ENCODE results near the gene THTPA. TPM values are rescaled to one million over a fixed set of nuclear protein-coding genes. Genes with fewer than 3 reads are reported as not detected.
"Not testable (repeated sequence)": the region's sequence is repeated elsewhere in the genome, so short reads cannot be mapped to it uniquely, and the experiment has no call there.

Gene THTPA
- total RNA-seq, 4 donors from 2014 or later, result 8.1 to 15.1 (median 13.8) TPM

- no peak for TF ChIP-seq POLR2A (IDR thresholded peaks at IDR 0.05)
- TF ChIP-seq, protein P1, sequence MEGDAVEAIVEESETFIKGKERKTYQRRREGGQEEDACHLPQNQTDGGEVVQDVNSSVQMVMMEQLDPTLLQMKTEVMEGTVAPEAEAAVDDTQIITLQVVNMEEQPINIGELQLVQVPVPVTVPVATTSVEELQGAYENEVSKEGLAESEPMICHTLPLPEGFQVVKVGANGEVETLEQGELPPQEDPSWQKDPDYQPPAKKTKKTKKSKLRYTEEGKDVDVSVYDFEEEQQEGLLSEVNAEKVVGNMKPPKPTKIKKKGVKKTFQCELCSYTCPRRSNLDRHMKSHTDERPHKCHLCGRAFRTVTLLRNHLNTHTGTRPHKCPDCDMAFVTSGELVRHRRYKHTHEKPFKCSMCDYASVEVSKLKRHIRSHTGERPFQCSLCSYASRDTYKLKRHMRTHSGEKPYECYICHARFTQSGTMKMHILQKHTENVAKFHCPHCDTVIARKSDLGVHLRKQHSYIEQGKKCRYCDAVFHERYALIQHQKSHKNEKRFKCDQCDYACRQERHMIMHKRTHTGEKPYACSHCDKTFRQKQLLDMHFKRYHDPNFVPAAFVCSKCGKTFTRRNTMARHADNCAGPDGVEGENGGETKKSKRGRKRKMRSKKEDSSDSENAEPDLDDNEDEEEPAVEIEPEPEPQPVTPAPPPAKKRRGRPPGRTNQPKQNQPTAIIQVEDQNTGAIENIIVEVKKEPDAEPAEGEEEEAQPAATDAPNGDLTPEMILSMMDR (IDR thresholded peaks at IDR 0.05), result no peak
- Histone ChIP-seq H3K27me3 (peaks cover 0 to 58% (median 2%) of the 10 kb centered on the region in 4 donors), H3K4me3 (no peak overlapping the region)
Observed at GRCh38 chr14:23582906-23583760, 27.1 kb downstream of the THTPA start.

GRCh38 chr14:23583761-23584526 lies 27.9 kb downstream of the THTPA start:
- H3K36me3 ChIP-seq; H3K27ac ChIP-seq; DNase-seq; intact Hi-C loops (cut with DNase I); H3K9me3 ChIP-seq; H3K4me3 ChIP-seq; H3K4me1 ChIP-seq: not testable (repeated sequence)
- peaks cover 0 to 51% (median 0%) of the 10 kb centered on the region in 4 donors for H3K27me3 ChIP-seq
- 80 to 86% methylated on average over 13 to 18 of the region's 25 CpGs for WGBS, 2 donors

More at GRCh38 chr14:23582906-23583760, 27.1 kb downstream of the THTPA start:
- Histone ChIP-seq H3K4me1 (peaks cover 0 to 8% (median 0%) of the 10 kb centered on the region in 3 donors), H3K36me3 (no peaks in the 10 kb centered on the region), H3K27ac (no peak overlapping the region), H3K9me3 (no peaks in the 10 kb centered on the region)
- 64 to 75% methylated on average over 3 of the region's 3 CpGs for WGBS, 2 donors
- intact Hi-C loops (cut with DNase I), result no loop called here
- no peak for DNase-seq

- DNase-seq; H3K9me3 ChIP-seq; H3K27ac ChIP-seq; H3K4me1 ChIP-seq; intact Hi-C loops (cut with DNase I); H3K4me3 ChIP-seq; H3K36me3 ChIP-seq: not testable (repeated sequence)
- H3K27me3 ChIP-seq, result peaks cover 0 to 43% (median 0%) of the 10 kb centered on the region in 4 donors
- 74 to 83% methylated on average over 1 to 7 of the region's 26 CpGs for WGBS, 2 donors
Observed at GRCh38 chr14:23584527-23585203, 28.6 kb downstream of the THTPA start.

GRCh38 chr14:23588884-23589598 lies 33.0 kb downstream of the THTPA start:
- no peak overlapping the region for H3K4me3 ChIP-seq
- H3K27me3 ChIP-seq, result peaks cover 0 to 24% (median 0%) of the 10 kb centered on the region in 4 donors
- intact Hi-C loops (cut with DNase I), result no loop called here
- no peaks in the 10 kb centered on the region for H3K36me3 ChIP-seq
- H3K27ac ChIP-seq, result no peak overlapping the region
- H3K9me3 ChIP-seq, result no peaks in the 10 kb centered on the region
- TF ChIP-seq, protein P1 (IDR thresholded peaks at IDR 0.05), result peak in 5 of 6 experiments; percentile 40 to 85 (median 63)
- TF ChIP-seq POLR2A (IDR thresholded peaks at IDR 0.05), result no peak
- DNase-seq, result no peak
- H3K4me1 ChIP-seq, result peaks cover 0 to 7% (median 0%) of the 10 kb centered on the region in 3 donors
- 11 to 17% methylated on average over 3 to 4 of the region's 5 CpGs for WGBS, 2 donors

DNA sequence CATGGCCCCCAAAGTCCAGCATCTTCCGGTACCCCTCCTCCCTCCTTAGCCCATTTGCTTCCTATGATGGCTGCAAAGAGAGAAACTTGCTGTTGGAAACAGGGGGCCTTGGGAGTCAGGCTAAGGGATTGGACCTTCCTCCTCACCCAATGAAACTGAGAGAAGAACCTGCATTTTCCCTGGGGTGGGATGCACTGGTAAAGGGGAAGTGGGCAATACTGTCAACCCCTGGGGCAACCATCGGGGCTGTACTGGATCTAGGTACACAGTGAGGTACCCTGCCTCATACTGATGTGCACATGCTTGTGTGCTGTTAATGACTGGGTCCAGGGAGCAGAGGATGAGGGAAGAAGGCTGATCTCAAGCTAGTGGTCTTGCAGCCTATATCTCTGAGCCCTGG lies 33.5 kb downstream of the THTPA start:
- peaks cover 0 to 27% (median 0%) of the 10 kb centered on the region in 4 donors for H3K27me3 ChIP-seq
- no peaks in the 10 kb centered on the region for H3K9me3 ChIP-seq
- WGBS, 2 donors, result 60 to 76% methylated on average over 2 of the region's 2 CpGs
- TF ChIP-seq, protein P1 (IDR thresholded peaks at IDR 0.05), result no peak
- no peak for TF ChIP-seq POLR2A (IDR thresholded peaks at IDR 0.05)
- no peak overlapping the region for H3K4me3 ChIP-seq
- H3K27ac ChIP-seq, result no peak overlapping the region
- intact Hi-C loops (cut with DNase I), result no loop called here
- H3K36me3 ChIP-seq, result no peaks in the 10 kb centered on the region
- DNase-seq, result no peak
- H3K4me1 ChIP-seq, result peaks cover 0 to 7% (median 0%) of the 10 kb centered on the region in 3 donors

All from esophagus squamous epithelium (tissue), 5 donors.